Measurements from ENCODE around the gene ST7.

- TF ChIP-seq, protein P1, sequence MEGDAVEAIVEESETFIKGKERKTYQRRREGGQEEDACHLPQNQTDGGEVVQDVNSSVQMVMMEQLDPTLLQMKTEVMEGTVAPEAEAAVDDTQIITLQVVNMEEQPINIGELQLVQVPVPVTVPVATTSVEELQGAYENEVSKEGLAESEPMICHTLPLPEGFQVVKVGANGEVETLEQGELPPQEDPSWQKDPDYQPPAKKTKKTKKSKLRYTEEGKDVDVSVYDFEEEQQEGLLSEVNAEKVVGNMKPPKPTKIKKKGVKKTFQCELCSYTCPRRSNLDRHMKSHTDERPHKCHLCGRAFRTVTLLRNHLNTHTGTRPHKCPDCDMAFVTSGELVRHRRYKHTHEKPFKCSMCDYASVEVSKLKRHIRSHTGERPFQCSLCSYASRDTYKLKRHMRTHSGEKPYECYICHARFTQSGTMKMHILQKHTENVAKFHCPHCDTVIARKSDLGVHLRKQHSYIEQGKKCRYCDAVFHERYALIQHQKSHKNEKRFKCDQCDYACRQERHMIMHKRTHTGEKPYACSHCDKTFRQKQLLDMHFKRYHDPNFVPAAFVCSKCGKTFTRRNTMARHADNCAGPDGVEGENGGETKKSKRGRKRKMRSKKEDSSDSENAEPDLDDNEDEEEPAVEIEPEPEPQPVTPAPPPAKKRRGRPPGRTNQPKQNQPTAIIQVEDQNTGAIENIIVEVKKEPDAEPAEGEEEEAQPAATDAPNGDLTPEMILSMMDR (optimal IDR thresholded peaks at IDR 0.05 in 1 of 3, IDR thresholded peaks at IDR 0.05 in 1 of 3, conservative IDR thresholded peaks at IDR 0.05 in 1 of 3; ENCODE audit: extremely low read depth in 1 of 3, insufficient read depth in 2 of 3, low read length in 3 of 3), result no peak
- TF ChIP-seq EZH2 (IDR thresholded peaks at IDR 0.05; ENCODE audit: low read length), result no peak
These were observed 14.7 kb downstream of the ST7 start for GRCh38 chr7:116967983-116968382.
